Measurements from ENCODE around the gene SNX1.

DNA sequence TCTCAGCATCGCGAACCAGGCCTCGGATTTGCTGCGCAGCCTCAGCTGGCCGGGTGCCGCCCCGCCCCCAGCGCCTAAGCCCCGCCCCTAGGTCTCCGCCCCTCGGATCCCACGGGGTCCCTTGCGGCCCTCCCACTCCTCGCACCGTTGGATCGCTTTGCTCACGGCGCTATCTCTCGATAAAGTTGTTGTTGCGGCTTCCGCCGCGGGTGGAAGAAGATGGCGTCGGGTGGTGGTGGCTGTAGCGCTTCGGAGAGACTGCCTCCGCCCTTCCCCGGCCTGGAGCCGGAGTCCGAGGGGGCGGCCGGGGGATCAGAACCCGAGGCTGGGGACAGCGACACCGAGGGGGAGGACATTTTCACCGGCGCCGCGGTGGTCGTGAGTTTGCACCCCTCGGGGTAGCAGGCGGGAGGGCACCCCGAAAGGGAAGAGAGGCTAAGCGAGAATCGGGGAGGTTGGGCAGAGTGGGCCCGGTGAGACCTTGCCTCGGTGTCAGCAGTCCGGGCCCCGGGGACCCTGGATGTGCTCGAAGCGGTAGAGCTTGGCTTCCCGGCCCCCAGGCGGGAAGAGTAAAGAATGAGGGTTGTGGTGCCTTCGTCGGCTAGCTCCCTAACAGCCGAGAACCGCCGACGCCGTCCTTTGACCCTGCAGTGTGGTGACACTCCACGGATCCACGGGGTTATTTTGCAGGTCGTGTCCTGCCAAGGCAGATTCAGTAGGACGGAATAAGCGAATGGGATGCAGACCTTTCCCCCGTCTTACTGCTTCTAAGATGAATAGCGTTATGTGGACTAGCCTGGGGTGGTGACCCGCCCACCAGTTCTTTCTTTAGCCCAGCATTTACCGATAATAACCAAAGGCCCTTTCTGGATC lies at the start of gene SNX1:
- TF ChIP-seq, protein P1, sequence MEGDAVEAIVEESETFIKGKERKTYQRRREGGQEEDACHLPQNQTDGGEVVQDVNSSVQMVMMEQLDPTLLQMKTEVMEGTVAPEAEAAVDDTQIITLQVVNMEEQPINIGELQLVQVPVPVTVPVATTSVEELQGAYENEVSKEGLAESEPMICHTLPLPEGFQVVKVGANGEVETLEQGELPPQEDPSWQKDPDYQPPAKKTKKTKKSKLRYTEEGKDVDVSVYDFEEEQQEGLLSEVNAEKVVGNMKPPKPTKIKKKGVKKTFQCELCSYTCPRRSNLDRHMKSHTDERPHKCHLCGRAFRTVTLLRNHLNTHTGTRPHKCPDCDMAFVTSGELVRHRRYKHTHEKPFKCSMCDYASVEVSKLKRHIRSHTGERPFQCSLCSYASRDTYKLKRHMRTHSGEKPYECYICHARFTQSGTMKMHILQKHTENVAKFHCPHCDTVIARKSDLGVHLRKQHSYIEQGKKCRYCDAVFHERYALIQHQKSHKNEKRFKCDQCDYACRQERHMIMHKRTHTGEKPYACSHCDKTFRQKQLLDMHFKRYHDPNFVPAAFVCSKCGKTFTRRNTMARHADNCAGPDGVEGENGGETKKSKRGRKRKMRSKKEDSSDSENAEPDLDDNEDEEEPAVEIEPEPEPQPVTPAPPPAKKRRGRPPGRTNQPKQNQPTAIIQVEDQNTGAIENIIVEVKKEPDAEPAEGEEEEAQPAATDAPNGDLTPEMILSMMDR (conservative IDR thresholded peaks at IDR 0.05), result no peak
- 0 out of 2 replicates have a peak, but pooled peaks have one; percentile 24 for TF ChIP-seq ZFX (IDR thresholded peaks at IDR 0.05)

Data from C4-2B (cell line).